Limb (tissue), 2 donors: Measurements from ENCODE around the gene ITSN2.

ENCODE experiments used
- DNase-seq, 2 donors: peaks; one replicate each; pipeline ENCODE4 v3.0.0-alpha.2; 2016; ENCODE audit errors: extremely low spot score in 2 of 2

Gene ITSN2

GRCh38 chr2:24183366-24184069, 176.8 kb downstream of the ITSN2 start:
- DNase-seq: no peak

- DNase-seq: no peak
Observed at GRCh38 chr2:24182507-24182906, 177.8 kb downstream of the ITSN2 start.

DNA sequence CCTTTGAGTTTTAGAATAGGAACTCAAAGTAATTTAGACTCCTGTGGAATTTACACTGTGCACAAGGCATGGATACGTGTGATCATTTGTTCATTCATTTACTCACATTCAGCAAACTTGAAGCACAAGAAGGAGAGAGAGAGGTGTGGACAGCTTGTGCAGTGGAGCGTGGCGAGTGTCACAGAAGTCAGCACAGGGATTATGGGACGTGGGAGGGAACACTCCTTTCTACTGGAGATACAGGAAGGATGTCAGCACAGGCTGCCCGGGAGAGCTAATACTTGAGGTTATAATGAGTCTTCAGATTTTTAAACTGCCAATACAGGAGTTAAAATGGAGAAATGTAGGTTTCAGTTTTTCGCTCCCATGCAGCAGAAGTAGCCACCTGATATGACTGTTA, 178.5 kb downstream of the ITSN2 start:
- no peak for DNase-seq

GRCh38 chr2:24179683-24180082, 180.7 kb downstream of the ITSN2 start:
- DNase-seq: no peak

DNA sequence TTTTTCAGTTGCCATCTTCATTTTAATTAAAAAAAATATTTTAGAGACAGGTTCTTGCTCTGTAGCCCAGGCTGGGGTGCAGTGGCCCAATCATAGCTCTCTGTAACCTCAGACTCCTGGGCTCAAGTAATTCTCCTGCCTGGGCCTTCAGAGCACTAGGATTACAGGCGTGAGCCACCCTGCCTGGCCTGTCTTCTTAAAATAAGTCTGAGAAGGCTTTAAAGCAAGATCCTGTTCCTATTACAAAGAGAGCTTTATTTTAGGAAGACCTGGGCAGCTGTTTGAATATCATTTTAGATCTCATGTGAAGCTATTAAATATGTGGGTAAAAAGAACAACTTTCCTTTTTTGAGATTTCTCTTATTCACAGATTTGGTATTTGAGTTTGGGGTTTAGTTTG, 184.0 kb downstream of the ITSN2 start:
- no peak for DNase-seq

DNA sequence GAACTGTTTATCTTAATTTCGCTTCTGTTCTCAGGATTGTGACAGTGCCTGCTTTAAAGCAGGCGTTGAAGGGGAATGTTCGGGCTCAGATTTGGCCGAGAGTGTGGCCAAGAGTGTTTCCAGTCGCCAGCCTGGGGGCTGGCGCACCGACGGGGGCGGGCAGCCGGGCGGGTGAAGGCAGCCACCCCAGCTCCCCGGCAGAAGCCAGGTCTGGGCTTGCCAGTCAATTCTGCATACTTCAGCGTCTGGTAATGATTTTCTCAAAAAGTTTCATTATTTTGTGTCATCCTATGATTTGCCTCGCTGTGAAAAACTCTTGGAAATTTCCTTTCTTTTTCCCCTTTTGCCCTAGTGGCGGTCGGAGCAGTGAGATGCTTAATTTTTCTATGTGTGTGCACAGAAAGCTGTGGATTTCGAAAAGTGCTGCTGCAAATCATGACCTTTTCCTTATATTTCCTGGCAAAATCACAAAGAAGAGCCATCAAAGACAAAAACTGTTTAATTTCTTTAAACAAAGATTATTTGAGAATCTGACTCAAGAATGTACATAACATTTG, 184.6 kb downstream of the ITSN2 start:
- no peak for DNase-seq

GRCh38 chr2:24174851-24175277, 185.5 kb downstream of the ITSN2 start, which contains the start of gene FAM228A:
Gene FAM228A (plus strand): TSS chr2:24175053. CDS start chr2:24175481, 428 bp downstream.
- DNase-seq: no peak

GRCh38 chr2:24169023-24169422, 191.3 kb downstream of the ITSN2 start:
- DNase-seq: no peak

DNA sequence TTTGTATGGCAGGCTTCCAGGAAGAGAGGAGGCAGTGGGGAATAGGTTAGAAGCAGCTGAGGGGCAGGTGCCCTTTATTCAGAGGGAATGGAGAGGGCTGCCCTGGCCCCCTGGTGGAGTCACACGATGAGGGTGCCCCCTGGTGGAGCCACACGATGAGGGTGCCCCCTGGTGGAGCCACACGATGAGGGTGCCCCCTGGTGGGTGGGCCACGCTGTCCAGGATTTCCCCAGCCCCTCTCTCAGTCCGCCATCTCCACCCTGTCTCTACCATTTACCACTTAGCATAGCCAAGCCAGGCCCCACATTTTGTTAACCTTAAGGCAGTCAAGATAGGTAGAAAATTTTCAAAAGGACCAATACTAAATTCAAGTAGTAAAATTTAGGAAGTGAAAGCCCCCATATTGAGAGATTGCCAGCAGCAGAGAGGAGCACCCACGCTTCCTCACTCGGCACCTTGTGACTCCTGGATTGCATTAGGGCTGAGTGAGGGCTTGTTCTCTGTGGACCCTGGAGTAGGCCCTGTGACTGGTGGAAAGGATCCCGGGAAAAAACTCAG, 195.8 kb downstream of the ITSN2 start:
- no peak for DNase-seq

- no peak for DNase-seq
Observed at GRCh38 chr2:24163601-24164000, 196.7 kb downstream of the ITSN2 start.

- DNase-seq: no peak
Observed at GRCh38 chr2:24163186-24163585, 197.2 kb downstream of the ITSN2 start.

DNA sequence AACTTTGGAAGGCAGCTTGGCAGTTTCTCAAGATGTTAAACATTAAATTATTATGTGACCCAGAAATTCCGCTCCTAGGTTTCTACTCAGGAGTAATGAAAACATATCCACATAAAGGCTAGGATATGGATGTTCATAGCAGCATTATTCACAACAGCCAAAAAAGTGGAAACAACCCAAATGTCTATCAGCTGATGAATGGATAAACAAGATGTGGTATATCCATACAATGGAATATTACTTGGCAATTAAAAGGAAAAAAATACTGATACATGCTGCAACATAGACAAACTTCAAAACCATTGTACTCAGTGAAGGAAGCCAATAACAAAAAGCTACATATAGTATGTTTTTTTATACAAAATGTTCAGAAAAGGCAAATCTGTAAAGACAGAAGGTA, 197.8 kb downstream of the ITSN2 start:
- no peak for DNase-seq

- no peak for DNase-seq
Observed at GRCh38 chr2:24160761-24161160, 199.6 kb downstream of the ITSN2 start.

GRCh38 chr2:24159708-24160107, 200.6 kb downstream of the ITSN2 start:
- DNase-seq: no peak

DNA sequence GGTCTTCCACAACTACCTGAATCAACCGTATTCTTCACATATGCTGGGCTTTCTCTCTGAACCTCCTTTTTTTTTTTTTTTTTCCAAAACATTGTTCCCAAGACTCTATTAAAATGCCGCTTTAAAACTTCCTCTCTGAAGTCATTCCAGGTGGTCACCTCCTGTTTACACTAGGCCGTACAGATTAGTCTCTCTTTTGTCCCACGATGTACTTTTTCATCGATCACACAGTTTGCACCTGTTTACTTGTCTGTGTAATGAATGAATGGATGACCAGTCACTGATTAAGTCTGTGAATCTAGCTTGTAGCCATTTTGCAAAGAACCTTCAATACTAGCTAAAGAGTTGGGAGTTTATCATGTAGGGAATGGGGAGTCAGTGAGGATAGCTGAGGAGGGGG, 202.2 kb downstream of the ITSN2 start:
- DNase-seq: no peak

DNA sequence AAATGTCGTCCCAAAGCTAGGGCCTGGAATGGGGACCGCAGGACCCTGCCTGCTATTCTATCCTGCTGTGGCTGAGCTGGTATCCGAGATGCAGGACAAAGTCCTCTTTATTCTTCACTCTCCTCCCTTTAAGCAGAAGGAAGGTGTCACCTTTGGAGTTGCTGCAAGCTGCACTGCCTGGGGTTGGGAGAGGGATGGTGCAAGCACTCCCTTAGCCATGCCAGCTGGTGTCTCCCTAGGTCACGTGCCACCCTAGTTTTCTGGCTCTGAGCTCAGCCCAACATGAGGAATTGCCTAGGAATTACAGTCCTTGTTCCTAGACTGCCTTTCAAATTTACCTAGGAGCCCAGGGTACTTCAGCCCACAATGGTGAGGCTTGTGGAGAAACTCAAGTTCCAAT, 206.9 kb downstream of the ITSN2 start:
- DNase-seq: no peak
